DMS114 treated with DMSO at 0.1 percent for 48 hours (cell line): ENCODE measurements around the gene ST6GALNAC3.
A peak's percentile ranks its signal among the peaks of the same experiment; 100 is the strongest.
"Not testable (repeated sequence)": the region's sequence is repeated elsewhere in the genome, so short reads cannot be mapped to it uniquely, and the experiment has no call there.

Experiments used
- DNase-seq: peaks from one replicate; lab custom pipeline; 2025; ENCODE audit not compliant: unreplicated experiment; lab: John Stamatoyannopoulos, UW

Gene ST6GALNAC3

GRCh38 chr1:76074321-76075187 lies at the start of gene ST6GALNAC3:
Gene ST6GALNAC3, plus strand, starts transcription at chr1:76074746.
- peak; percentile 52 for DNase-seq

DNA sequence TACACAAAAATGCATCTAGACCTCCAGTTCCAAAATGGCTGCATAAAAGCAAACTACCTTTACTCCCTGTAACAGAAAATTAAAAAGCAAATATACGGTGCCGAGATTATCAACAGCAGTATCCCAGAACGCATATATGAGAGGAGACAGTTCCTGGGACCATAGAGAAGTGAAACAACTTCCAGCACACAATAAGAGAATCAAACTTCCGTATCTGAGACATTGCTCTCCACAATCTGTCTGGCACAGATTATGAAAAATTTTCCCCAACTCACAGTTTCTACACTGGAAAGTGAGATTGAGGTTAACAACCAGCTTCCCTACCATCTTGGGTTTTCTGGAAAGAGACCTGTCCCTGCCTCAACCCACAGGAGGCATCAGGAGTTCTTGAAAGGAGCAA lies 47.2 kb upstream of the ST6GALNAC3 start:
- no peak for DNase-seq

- DNase-seq, result no peak
Observed at GRCh38 chr1:76029331-76029730, 45.2 kb upstream of the ST6GALNAC3 start.

GRCh38 chr1:76031496-76031895 lies 43.0 kb upstream of the ST6GALNAC3 start:
- no peak for DNase-seq

- no peak for DNase-seq
Observed at GRCh38 chr1:76033800-76034475, 40.6 kb upstream of the ST6GALNAC3 start.

DNA sequence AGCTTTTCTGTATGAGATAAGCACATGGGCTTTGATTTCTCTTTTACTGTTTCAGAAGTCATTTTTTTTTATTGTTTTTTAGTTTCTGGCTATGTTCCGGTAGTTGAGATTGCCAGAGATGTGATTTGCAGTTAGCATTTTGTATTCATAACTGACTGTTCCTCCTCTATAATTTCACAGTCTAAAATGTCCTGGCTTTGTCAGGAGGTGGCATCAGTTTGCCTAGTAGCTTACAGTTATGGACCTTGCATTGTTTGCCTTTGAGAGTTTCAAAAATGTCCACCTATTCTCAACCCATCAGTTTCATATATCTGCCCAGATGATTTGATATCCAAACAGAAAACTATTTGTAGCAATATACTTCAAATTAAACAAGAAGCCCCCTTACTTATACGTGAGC lies 39.5 kb upstream of the ST6GALNAC3 start:
- peak; percentile 7 for DNase-seq

DNA sequence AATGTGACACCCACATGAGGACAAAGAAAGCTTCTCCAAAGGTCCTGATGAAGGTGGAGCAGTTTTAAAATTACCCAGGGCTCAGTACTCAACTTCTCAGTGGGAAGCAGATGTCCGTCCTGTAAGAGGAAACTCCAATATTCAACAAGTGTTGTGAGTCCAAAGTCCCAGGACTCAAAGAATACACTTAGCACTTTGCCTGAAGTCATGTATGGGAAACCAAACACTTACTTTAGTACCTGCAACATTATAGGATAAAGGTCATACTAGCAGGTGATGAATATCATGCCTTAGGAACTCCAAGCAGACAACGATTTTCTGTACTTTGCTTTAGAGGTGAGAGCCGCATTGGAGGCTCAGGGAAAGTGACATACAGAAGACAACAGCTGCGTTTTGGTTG lies 37.2 kb upstream of the ST6GALNAC3 start:
- DNase-seq, result no peak

DNA sequence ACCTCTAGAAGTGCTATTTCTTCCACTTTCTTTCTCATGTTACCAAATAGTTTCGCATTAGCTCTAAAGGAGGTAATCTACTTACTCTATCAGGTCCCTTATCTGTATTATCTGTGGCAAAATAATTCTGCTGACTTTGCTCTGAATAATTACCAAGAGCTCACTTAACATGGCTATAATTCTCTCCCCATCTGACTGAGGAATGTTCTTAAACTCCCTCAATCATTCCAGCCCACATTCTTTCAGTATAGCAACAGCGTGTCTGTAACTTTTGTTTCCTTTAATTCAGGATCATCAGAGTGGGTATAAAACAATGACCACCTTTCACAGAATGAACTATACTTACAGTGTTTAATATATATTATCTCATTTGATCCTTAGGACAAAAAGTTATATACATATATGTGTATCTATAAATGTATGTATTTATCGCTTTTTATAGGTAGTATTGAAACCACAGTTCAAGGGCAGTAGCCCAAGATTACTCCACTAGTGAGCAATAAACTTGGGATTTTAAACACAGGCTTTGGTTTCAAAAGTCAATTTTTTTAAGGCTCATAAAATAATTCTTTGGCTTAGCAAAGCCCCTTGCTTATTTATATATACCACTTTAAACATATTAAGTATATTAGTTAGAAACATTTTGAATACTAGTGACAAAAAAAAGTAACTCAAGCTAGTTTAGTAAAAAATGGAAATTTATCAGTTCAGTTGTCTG lies 36.1 kb upstream of the ST6GALNAC3 start:
- no peak for DNase-seq

DNA sequence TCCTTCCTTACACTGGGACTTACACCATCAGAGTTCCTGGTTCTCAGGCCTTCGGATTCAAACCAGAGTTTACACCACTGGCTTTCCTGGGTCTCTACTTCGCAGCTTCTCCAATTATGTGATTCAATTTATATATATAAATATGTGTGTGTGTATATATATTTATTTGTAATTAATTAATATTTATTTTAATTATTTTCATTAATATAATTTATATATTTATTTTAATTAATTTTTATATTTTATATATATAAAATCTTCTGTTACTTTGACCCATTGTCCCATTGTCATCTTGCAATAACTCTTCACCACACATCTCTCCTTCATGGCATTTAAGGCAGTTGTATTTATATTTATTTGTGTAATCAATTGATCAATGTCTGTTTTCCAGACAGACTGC lies 28.4 kb upstream of the ST6GALNAC3 start:
- DNase-seq, result no peak

DNA sequence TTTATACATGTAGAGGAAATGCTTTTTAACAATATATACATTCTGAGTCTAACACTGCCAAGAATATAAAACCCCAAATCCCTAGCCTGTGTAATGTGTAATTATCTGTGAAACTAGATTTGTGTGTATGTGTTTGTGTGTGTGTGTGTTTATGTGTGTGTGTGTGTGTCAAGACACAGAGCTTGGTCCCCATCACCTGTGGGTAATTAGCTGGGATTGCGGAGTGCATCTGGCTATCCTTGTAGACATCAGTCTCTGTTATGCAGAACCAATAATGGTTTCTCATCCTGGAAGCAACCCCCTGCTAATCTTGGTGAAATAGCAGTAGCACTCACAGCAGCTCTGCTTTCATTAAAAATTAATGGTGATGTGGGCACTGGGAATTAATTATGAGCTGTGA lies 26.3 kb upstream of the ST6GALNAC3 start:
- no peak for DNase-seq

GRCh38 chr1:76048926-76049325 lies 25.6 kb upstream of the ST6GALNAC3 start:
- DNase-seq, result no peak

- DNase-seq, result no peak
Observed at GRCh38 chr1:76049498-76049897, 25.0 kb upstream of the ST6GALNAC3 start.

DNA sequence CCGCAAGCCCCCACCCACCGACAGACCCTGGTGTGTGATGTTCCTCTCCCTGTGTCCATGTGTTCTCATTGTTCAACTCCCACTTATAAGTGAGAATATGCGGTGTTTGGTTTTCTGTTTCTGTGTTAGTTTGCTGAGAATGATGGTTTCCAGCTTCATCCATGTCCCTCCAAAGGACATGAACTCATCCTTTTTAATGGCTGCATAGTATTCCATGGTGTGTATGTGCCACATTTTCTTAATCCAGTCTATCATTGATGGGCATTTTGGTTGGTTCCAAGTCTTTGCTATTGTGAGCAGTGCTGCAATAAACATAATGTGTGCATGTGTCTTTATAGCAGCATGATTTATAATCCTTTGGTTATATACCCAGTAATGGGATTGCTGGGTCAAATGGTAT lies 24.5 kb upstream of the ST6GALNAC3 start:
- not testable (repeated sequence) for DNase-seq

DNA sequence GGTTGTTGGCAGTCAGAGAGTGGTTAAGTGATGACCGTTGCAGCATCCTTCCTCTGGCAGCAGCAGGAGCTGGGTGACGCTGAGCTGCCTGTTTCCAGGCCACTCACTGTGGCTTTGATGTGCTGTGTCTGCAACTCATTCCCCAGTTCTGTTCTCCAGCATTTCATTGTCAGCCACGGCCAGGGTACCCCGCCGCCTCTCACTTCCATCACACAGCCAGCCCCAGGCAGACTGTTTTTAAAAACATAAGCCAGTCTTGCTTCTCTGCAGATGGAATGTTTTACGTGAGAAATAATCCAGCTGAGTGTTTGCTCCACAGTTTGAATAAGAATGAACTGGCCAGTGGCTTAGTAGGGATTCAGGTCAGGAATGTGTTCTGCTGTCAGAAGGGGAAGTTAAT lies 21.5 kb upstream of the ST6GALNAC3 start:
- DNase-seq, result no peak

GRCh38 chr1:76054359-76054758 lies 20.2 kb upstream of the ST6GALNAC3 start:
- DNase-seq, result no peak

- no peak for DNase-seq
Observed at GRCh38 chr1:76055987-76056386, 18.6 kb upstream of the ST6GALNAC3 start.

- DNase-seq, result no peak
Observed at GRCh38 chr1:76059451-76059850, 15.1 kb upstream of the ST6GALNAC3 start.

DNA sequence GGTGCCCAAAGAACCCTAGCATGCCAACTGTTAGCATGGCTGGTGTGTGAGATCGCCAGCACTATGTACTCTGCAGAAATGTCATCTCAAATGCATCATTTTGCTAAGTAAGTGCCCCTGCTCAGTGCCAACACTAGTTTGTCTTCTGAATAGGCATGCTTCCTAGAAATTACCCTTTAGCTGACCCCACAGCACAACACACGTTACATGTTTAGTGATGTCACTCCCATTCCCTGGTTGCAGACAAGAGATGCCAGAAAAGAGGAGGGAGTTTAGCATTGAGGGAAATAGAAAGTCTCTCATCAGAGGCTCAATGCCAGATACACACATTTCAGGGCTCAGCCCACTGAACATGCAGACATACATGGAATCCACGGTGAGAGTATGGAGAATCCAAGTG lies 9.3 kb upstream of the ST6GALNAC3 start:
- DNase-seq, result no peak

- DNase-seq, result no peak
Observed at GRCh38 chr1:76066394-76066793, 8.2 kb upstream of the ST6GALNAC3 start.

DNA sequence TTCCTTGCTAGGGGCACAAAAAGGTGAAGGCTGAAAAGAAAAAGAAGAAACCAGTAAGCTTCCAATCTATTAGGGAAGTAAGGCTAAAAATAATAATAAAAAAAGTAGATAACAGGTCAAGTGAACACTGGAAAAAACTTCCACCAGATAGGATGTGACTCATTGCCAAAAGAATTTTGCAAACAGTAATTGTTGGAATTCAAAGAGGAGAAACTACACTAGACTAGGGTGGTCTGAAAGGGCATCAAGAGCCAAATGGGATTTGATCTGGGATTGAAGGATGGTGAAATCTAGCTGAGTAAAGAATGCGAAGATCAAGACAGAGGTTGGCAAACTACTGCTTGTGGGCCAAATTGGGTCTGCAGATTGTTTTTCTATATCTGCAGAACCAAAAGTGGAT lies 6.0 kb upstream of the ST6GALNAC3 start:
- no peak for DNase-seq

DNA sequence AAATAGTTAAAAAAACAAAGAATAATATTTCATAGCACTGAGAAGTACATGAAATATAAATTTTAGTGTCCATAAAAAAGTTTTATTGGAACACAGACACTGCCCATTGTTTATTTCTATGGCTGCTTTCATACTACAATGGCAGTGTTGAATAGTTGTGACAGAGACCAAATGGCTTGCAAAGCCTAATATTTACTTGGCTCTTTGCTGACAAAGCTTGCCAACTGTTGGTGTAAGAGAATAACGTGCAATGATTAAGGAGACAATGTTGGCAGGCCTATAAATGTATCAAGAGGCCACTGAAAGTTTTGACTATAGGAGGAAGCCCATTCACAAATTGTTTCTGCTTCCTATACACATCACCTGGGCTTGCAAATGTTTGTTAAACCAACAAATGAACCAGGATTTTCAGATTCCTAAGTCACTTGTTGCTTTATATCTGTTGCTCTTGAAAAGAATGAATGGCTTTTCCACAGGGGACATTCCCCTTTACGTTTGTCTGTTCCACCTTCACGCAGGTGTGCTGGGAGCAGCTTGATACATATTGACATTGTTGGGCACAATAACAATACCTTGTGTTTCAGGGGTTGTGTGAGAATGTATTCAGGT lies 5.5 kb upstream of the ST6GALNAC3 start:
- no peak for DNase-seq
